HG03342 (cell line): ENCODE results near the gene CLIC1.

ENCODE experiments used
- ATAC-seq: cut with Tn5 transposase; IDR thresholded peaks from one replicate; pipeline ENCODE4 v1.9.1; 2021; ENCODE audit warnings: mild to moderate bottlenecking, moderate library complexity; ENCODE audit not compliant: unreplicated experiment

The CLIC1 gene

GRCh38 chr6:31736021-31736767 is at the start of gene CLIC1:
CLIC1 (minus strand) TSS chr6:31736530; CDS start chr6:31736300, 230 bp downstream.
- ATAC-seq, result no peak

GRCh38 chr6:31785475-31785874 is 49.1 kb upstream of the CLIC1 start:
- ATAC-seq, result no peak

GRCh38 chr6:31784098-31784925 is 48.0 kb upstream of the CLIC1 start:
- no peak for ATAC-seq

GRCh38 chr6:31782126-31782855 is 46.0 kb upstream of the CLIC1 start:
- no peak for ATAC-seq

- ATAC-seq, result no peak
Observed at GRCh38 chr6:31781244-31782125, 45.2 kb upstream of the CLIC1 start.

- no peak for ATAC-seq
Observed at GRCh38 chr6:31780507-31781243, 44.3 kb upstream of the CLIC1 start.

GRCh38 chr6:31779908-31780307 is 43.6 kb upstream of the CLIC1 start:
- ATAC-seq, result no peak

GRCh38 chr6:31778999-31779885 is 42.9 kb upstream of the CLIC1 start:
- ATAC-seq, result no peak

- no peak for ATAC-seq
Observed at GRCh38 chr6:31778193-31778592, 41.9 kb upstream of the CLIC1 start.

- ATAC-seq, result no peak
Observed at GRCh38 chr6:31777667-31778050, 41.3 kb upstream of the CLIC1 start.

- peak; percentile 66 for ATAC-seq
Observed at GRCh38 chr6:31776989-31777666, 40.8 kb upstream of the CLIC1 start, which contains the start of gene VWA7. VWA7 (minus strand) TSS chr6:31777328; CDS start chr6:31776779, 549 bp downstream.

GRCh38 chr6:31776485-31776988 is 40.2 kb upstream of the CLIC1 start:
- ATAC-seq, result no peak

- no peak for ATAC-seq
Observed at GRCh38 chr6:31775633-31776484, 39.5 kb upstream of the CLIC1 start.

- ATAC-seq, result no peak
Observed at GRCh38 chr6:31775184-31775583, 38.9 kb upstream of the CLIC1 start.

GRCh38 chr6:31771992-31772358 is 35.6 kb upstream of the CLIC1 start:
- no peak for ATAC-seq

- no peak for ATAC-seq
Observed at GRCh38 chr6:31770860-31771259, 34.5 kb upstream of the CLIC1 start.
